Mesothelial cell of epicardium (in vitro differentiated cells): Measurements from ENCODE around the gene KLHL26. TPM values are rescaled to one million over a fixed set of nuclear protein-coding genes. Genes with fewer than 3 reads are reported as not detected.

Experiments used
- DNase-seq, 2 experiments: peaks; one replicate each; pipeline ENCODE4 v3.0.0; 2021; ENCODE audit warnings: low spot score in 2 of 2; ENCODE audit not compliant: unreplicated experiment in 2 of 2
- H3K27ac Mint-ChIP-seq: 2 replicates; pipeline ENCODE4 v1.8.0; 2021; ENCODE audit warnings: mixed read lengths
- H3K27me3 Mint-ChIP-seq: 2 replicates; pipeline ENCODE4 v1.8.0; 2021; ENCODE audit warnings: low read depth, mixed read lengths
- H3K36me3 Mint-ChIP-seq: 2 replicates; pipeline ENCODE4 v1.8.0; 2021; ENCODE audit warnings: mixed read lengths
- H3K4me1 Mint-ChIP-seq: 2 replicates; pipeline ENCODE4 v1.8.0; 2021; ENCODE audit warnings: mixed read lengths
- H3K4me3 Mint-ChIP-seq: 2 replicates; pipeline ENCODE4 v1.8.0; 2021; ENCODE audit warnings: mild to moderate bottlenecking, moderate library complexity, mixed read lengths
- H3K9me3 Mint-ChIP-seq: 2 replicates; pipeline ENCODE4 v1.8.0; 2021; ENCODE audit warnings: mixed read lengths
- CTCF ChIP-seq: fragments of 200-600 bp; sonication (generic); IDR thresholded peaks from one replicate; pipeline ENCODE4 v1.5.0; 2021; ENCODE audit warnings: antibody characterized with exemption; ENCODE audit not compliant: unreplicated experiment
- total RNA-seq: library from RNA; stranded (reverse); gene quantifications from 3 replicates; pipeline ENCODE4 v1.2.1, GENCODE V29; 2021

Gene KLHL26
- total RNA-seq, 1 donor from 2014 or later: 12.0 TPM

GRCh38 chr19:18669883-18670282, 33.1 kb downstream of the KLHL26 start:
- Mint-ChIP-seq H3K4me1 (peaks cover 5% of the 10 kb centered on the region), H3K27me3 (no peaks in the 10 kb centered on the region), H3K27ac (no peak overlapping the region), H3K36me3 (peaks cover 14% of the 10 kb centered on the region), H3K9me3 (no peaks in the 10 kb centered on the region), H3K4me3 (no peak overlapping the region)
- no peak for DNase-seq
- TF ChIP-seq CTCF: no peak

- no peak for DNase-seq
- Mint-ChIP-seq H3K27ac (no peak overlapping the region), H3K27me3 (no peaks in the 10 kb centered on the region)
These were observed 33.5 kb downstream of the KLHL26 start for GRCh38 chr19:18670312-18670711.

GRCh38 chr19:18671303-18672043, 34.6 kb downstream of the KLHL26 start:
- H3K27me3 Mint-ChIP-seq: no peaks in the 10 kb centered on the region
- no peak overlapping the region for H3K4me3 Mint-ChIP-seq
- peaks cover 14% of the 10 kb centered on the region for H3K36me3 Mint-ChIP-seq
- no peaks in the 10 kb centered on the region for H3K9me3 Mint-ChIP-seq
- peaks cover 5% of the 10 kb centered on the region for H3K4me1 Mint-ChIP-seq
- DNase-seq: no peak
- TF ChIP-seq CTCF: no peak
- H3K27ac Mint-ChIP-seq: no peak overlapping the region

More at GRCh38 chr19:18670312-18670711, 33.5 kb downstream of the KLHL26 start:
- H3K4me3 Mint-ChIP-seq: no peak overlapping the region
- peaks cover 14% of the 10 kb centered on the region for H3K36me3 Mint-ChIP-seq
- H3K4me1 Mint-ChIP-seq: peaks cover 5% of the 10 kb centered on the region
- TF ChIP-seq CTCF: no peak
- H3K9me3 Mint-ChIP-seq: no peaks in the 10 kb centered on the region

DNA sequence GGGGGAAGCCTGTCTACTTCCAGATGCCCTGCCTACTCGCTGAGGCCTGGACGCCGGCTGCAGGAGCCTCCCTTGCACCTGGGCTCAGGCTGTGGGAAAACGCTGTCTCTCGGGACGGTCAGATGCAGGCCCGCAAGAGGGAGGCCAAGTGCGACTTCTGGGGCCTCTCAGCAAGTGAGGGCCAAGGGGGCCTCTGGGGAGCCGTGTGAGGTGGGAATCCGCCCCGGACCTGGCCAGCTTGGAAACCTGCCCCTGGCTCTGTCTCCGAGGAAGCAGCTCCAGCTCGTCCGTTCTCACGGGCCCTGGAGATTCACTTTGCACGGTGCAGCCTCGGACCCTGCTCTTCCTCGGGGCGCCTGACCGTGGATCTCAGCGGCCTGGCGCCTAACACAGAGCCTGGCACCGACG, 35.2 kb downstream of the KLHL26 start:
- DNase-seq: no peak
- no peak for TF ChIP-seq CTCF
- no peak overlapping the region for H3K4me3 Mint-ChIP-seq

DNA sequence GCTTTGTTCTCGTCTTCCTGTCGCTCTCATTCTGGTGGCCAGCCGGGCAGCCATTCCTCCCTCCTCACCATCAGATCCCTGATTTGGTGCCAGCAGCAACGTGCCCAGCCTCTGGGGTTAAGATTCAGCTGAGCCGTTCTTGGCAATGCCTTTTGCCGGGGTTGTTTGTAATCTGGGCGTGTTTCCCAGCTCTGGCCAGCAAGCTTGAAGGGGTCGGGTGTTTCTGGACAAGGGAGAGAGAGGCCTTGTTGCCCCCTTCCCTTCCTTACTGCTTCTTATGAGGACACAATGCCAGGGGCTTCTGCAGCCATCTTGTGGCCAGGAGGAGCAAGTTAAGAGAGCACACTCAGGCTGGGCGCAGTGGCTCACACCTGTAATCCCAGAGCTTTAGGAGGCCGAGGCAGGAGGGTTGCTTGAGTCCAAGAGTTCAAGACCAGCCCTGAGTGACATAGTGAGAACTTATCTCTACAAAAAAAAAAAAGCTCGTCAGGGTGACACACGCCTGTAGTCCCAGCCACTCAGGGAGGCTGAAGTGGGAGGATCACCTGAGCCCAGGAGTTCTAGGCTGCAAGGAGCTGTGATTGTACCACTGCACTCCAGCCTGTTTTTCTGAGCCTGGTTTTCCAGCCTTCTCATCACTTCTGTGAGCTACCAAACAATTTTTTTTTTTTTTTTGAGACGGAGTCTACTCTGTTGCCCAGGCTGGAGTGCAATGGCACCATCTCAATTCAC, 35.9 kb downstream of the KLHL26 start:
- Mint-ChIP-seq H3K27me3 (no peaks in the 10 kb centered on the region), H3K4me3 (no peak overlapping the region), H3K9me3 (no peaks in the 10 kb centered on the region), H3K36me3 (peaks cover 10% of the 10 kb centered on the region), H3K27ac (no peak overlapping the region), H3K4me1 (peaks cover 10% of the 10 kb centered on the region)
- DNase-seq: no peak
- no peak for TF ChIP-seq CTCF

More for the DNA sequence above, 35.2 kb downstream of the KLHL26 start:
- Mint-ChIP-seq H3K9me3 (no peaks in the 10 kb centered on the region), H3K27ac (no peak overlapping the region), H3K36me3 (peaks cover 14% of the 10 kb centered on the region), H3K27me3 (no peaks in the 10 kb centered on the region), H3K4me1 (peaks cover 6% of the 10 kb centered on the region)
